GM18505 (cell line): ENCODE data around the gene PMFBP1.

ENCODE experiments used
- ATAC-seq: cut with Tn5 transposase; IDR thresholded peaks from one replicate; pipeline ENCODE4 v1.9.1; 2021; ENCODE audit not compliant: unreplicated experiment
- POLR2A ChIP-seq: IDR thresholded peaks from 4 replicates; pipeline ENCODE4 v1.6.1; 2011; ENCODE audit warnings: borderline replicate concordance; ENCODE audit not compliant: insufficient read depth, insufficient read length; ENCODE audit errors: extremely low read depth

PMFBP1 gene

DNA sequence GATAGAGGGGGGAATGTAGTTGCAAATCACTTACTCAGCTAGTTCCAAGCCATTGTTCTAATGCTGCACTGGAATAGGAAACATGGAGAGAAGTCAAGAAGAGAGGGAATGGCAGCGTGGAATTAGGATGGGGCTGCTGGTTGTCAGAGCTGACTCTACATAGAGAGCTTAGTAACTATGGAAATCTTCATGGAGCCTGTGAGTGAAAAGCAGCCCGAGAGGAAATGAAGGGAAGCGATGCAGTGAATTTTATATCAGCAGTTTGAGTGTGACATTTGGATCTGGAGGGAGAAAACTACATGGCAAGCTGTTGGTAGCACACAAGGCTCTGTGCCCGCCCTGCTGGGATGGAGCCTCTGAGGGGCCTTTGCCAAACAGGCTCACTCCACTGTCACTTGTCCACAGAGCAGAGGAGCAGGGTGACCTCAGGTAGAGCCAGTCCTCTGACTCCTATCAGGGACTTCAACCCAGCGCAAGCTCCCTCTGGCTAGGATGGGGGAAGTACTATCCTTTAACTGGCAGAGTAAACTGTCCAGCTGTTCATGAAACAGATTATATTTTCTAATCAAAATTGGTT is 27.9 kb upstream of the PMFBP1 start:
- no peak for TF ChIP-seq POLR2A
- ATAC-seq, result no peak

DNA sequence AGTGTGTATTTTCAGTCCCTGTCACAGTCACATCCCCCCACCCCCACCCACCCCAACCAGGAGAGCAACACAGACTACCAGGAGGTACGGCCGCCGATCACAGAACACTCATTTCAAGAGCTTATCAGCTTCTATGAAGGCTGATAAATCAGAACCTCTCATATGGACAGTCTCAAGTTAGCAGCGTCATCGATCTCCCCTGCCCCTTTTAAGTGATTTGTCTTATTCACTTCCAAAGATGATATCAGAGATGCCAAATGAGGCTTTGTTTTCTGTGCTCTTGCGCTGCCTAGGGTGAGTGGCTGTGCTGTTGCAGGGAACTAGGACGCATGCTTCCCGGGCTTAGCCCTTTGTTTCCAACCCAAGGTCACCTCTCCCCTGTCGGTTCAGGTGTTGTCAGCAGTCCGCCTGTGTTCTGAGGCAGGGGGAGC is 26.8 kb upstream of the PMFBP1 start:
- TF ChIP-seq POLR2A, result no peak
- no peak for ATAC-seq

DNA sequence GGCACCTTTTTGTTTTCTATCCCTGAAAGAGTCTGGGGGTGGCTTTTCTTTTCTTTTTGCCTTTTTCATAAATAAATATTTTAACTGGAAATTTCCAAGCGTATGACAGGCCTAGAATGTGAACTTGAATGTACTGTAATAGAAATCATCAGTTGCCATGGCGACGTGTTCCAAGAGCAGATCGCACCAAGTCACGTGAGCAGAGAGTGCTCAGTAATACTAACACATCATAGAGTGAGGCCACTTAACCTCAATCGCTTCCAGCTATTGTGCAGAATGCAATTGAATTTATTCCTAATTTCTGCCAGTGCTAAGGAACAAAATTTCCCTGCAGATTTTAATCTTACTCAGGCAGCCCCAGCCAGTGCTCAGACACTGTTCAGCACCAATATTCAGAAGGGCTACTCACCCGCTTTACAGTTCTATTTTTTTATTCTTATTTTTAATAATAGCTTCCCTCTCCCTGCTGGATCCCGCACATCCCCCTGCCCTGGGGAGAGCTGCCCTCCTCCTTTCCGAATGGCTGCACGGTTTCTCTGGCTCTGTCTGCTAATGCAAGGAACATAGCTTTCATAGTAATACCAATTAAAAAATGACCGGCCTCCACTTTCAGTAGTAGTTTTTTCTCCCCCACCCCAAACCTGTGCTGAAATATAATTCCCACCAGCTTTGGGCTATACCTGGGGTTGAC is 26.2 kb upstream of the PMFBP1 start:
- no peak for ATAC-seq
- TF ChIP-seq POLR2A, result no peak

DNA sequence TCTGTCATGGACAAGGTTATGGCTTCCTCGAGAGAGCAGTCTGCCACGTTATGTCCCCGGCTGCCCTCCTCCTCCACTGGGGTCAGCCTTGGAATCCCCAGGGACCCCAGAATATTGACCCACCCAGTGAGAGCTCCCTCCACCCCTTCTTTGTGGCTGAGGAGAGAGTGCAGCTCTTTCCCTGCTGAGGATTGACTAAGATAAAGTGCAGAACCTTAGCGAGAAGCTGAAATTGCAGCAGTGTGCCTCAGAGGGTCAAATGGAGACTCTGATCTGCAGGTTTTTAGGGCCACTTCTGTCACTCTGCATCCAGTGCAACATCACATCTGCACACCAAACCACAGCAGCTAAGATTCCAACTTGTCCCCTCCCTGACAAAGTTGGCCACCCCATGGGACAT is 25.6 kb upstream of the PMFBP1 start:
- TF ChIP-seq POLR2A, result no peak
- no peak for ATAC-seq

DNA sequence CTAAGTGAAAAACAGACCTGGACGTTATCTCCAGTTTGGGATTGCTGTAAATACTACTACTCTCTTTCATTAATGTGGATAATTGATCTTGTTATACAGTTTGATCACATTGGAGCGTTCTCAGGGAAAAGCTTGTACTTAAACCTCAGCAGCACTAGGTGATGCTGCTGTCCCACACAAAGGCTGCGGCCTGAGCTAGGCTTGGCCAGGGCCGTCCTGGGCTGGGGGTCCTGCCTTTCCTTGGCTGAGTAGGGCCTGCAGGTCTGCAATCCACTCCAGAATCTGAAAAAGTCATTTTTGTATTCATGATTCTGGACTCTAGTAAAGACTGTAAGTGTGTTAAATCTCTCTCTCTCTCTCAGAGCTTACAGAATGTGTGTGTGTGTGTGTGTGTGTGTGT is 23.7 kb upstream of the PMFBP1 start:
- no peak for ATAC-seq

DNA sequence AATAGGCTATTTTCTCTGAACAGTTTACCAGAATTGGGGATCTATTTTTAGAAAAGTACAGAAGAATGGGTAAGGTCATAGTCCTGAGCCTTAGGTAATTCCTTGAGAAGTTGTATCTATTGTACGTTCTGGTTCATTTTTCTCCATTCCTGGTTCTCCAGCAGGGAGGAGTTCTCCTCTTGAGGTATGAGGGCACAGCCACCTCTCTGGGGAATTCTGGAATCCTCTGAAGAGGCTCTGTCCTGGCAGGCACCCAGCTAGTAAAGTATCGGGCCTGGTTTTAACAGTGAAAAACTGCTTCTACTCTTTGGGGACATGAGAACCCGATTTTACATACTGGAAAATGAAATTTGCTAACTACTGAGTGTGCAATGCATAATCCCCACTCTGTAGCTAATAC is 19.6 kb upstream of the PMFBP1 start:
- TF ChIP-seq POLR2A, result no peak
- no peak for ATAC-seq

More for the DNA sequence above, 23.7 kb upstream of the PMFBP1 start:
- no peak for TF ChIP-seq POLR2A

DNA sequence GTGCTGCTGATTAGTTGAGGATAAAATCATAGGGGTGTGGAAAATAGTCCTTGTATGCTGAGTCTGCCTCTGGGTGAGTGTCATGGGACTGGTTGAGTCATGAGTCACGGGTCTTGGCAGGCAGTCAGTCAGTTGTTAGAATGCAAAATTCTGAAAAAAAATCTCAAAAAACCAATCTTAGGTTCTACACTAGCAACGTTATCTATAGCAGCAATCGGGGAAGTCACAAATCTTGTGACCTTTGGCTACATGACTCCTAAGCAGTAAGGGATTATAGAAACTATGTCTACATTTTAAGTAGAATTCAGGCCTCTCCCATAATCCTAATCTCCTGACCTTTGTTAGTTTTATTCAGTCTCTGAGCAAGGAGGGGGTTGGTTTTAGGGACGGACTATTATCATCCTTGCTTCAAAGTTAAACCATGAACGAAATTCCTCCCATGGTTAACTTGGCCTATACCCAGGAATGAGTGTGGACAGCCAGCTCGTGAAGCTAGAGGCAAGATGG is 18.0 kb upstream of the PMFBP1 start:
- no peak for ATAC-seq
- TF ChIP-seq POLR2A, result no peak

DNA sequence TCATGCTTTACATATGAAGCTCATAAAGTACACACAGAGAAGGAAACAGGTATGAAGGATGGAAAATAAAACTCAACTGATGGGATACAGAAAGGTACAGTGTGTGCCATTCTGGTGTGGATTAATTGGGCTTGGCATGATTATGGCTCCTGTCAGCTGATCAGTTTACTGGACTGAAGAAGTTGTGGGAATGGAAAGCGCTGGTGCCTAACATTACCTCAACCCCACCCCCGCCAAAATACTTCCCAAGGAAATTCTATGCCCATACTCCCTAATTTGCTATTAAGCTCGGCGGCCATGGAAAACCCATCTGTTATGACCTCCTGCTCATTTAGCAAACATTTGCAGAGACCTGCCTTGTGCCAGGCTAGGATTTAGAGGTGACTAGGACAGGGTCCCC is 16.6 kb upstream of the PMFBP1 start:
- no peak for ATAC-seq
- TF ChIP-seq POLR2A, result no peak

DNA sequence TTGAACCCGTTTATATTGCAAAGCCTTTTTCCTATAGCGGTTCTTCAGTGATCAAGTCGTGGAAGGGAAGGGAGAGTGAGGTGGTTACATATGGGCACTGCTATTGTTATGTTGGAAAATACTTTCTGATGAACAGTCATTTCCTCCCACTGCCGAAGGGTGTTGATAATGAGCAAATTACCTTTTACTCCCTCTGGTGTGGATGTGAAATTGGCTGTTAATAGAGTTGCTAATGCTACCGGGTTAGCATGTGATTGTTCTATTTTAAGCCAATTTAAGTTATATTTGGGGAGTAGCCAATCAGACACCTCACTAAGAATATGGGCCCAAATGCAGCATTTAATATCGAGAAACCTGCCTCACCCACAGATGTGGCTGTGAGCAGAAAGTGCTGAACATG is 15.6 kb upstream of the PMFBP1 start:
- ATAC-seq, result no peak
- TF ChIP-seq POLR2A, result no peak

DNA sequence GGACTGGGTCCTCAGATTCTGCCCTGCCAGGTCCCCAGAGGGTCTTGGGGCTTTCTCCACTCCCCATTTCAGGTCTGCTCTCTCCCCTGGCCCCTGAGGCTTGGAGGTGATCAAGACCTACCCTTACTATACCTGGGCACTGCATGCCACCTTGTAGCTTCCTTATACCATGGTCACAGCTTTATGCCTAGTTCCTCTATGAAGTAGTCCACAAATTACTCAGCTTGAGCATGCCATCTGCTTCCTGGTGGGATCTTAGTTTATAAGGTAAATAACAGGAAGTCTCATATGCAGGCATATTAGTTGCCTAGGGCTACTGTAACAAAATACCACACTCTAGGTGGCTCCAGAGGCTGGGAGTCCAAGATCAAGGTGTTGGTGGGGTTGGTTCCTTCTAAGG is 11.0 kb upstream of the PMFBP1 start:
- no peak for ATAC-seq
- TF ChIP-seq POLR2A, result no peak

DNA sequence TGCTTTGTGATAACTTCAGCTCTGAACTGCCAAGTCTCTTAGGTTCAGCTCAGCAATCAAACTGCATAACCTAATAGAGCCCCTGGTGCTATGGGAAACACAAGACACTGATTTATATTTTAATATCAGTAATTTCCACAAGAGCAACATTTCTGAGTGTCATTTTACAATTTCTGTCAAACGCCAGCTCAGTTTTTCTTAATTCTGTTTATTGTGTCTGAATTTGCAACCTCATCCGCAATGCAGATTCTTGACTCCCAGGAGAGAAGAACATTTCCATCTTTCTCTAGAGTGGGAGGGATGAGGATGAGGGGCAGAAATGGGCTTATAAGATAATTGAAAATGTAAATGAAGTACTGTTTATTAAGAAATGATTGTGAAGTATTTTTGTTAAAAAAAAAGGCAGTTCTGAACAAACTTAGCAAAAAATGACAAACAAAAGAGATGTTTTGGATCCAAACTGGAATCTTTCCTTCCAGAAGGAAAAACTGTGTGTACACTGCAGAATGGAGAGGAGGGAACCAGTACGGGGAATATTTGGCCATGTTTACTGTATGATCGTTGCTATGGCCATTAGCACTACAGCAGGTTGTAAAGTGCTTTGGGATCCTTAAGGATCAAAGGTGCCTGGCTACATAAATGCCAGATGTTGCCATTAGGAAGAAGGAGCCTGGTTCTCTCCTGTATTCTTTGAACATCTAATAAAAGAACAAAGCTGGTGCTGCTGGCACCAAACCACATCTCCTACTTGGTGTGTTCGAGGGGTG is 7.4 kb upstream of the PMFBP1 start:
- no peak for ATAC-seq
- TF ChIP-seq POLR2A, result no peak

DNA sequence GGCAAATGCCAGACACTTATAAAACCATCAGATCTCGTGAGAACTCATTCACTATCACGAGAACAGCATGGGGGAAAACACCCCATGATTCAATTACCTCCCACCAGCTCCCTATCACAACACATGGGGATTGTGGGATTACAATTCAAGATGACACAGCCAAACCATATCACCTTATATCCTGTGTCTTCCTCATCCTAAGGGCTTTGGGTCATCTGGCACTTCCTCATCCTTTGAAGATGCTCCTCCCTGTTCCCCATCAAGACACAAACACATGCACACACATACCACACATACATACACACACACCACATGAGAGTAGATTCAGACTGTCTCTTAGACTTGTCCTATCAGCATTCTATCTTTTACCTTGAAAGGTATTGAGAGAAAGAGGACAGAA is 2.8 kb upstream of the PMFBP1 start:
- no peak for ATAC-seq
- TF ChIP-seq POLR2A, result no peak

DNA sequence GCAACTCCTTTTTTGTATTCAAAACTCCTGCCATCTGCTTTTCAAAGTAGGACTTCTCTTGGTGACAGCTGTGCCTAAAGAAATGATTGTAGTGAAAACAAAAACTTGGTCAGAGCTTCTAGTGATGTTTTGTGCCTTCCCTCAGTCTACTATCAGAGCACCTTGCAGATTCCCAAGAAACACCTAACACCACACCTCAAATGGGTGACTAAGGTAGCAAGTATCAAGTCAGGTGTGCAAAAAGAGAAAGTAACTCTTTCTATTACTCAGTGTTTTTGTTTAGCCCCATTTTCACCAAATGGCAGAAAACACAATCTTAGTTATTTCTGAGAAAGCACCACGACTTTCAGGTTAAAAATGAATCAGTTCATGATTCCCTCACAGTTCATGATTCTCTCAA is 2.0 kb upstream of the PMFBP1 start:
- ATAC-seq, result no peak
- TF ChIP-seq POLR2A, result no peak

DNA sequence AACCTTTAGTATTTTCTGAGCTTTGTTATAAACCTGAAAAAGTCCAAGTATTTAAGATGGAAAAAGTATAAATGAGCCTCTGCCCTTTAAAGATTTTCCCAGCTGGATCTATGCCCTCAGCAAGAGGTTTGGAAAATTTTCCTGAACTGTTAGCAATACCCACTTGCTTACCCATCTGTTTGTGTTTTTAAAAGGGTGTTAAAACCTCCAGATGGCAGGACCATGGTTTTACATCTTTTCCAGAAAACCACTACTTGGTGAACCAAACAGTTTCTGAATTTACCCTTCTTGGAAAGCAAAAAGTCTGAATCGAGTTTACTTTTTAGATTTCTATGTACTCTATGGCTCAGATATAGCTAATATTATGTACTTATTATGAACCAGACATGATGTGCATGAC is 719 bp downstream of the PMFBP1 start:
- TF ChIP-seq POLR2A, result no peak
- ATAC-seq, result no peak
